GM23338 (cell line): ENCODE data around the gene REEP6. TPM values are rescaled to one million over a fixed set of nuclear protein-coding genes. Genes with fewer than 3 reads are reported as not detected.
A peak's percentile ranks its signal among the peaks of the same experiment; 100 is the strongest.

Source experiments
- ATAC-seq: fragments of 200-7000 bp; cut with Tn5 transposase; 3 replicates; pipeline ENCODE4 v1.9.1; 2020
- DNase-seq: peaks from one replicate; pipeline ENCODE4 v3.0.0-alpha.2; 2015; ENCODE audit warnings: low spot score
- H2AFZ ChIP-seq: fragments of 200-600 bp; sonication (generic); 2 replicates; pipeline ENCODE4 v1.8.0; 2016; ENCODE audit warnings: antibody characterized with exemption, mild to moderate bottlenecking, moderate library complexity
- H3F3A ChIP-seq: fragments of 200-600 bp; sonication (generic); replicated peaks from 2 replicates; pipeline ENCODE4 v1.8.0; 2017; ENCODE audit warnings: antibody characterized with exemption, mixed run types, low read depth
- H3K27ac ChIP-seq: fragments of 200-600 bp; sonication (generic); 2 replicates; pipeline ENCODE4 v1.6.1; 2016; ENCODE audit warnings: low read depth
- H3K27me3 ChIP-seq: fragments of 200-600 bp; sonication (generic); 2 replicates; pipeline ENCODE4 v1.8.0; 2016; ENCODE audit warnings: mild to moderate bottlenecking, mixed run types, moderate library complexity; ENCODE audit not compliant: insufficient read depth
- H3K36me3 ChIP-seq: fragments of 200-600 bp; sonication (generic); 2 replicates; pipeline ENCODE4 v1.8.0; 2016; ENCODE audit warnings: mild to moderate bottlenecking; ENCODE audit not compliant: insufficient read depth
- H3K4me1 ChIP-seq: fragments of 200-600 bp; sonication (generic); 2 replicates; pipeline ENCODE4 v1.8.0; 2016; ENCODE audit warnings: mild to moderate bottlenecking, moderate library complexity; ENCODE audit not compliant: insufficient read depth
- H3K4me2 ChIP-seq: fragments of 200-600 bp; sonication (generic); 2 replicates; pipeline ENCODE4 v1.7.1; 2017; ENCODE audit warnings: mixed run types
- H3K4me3 ChIP-seq: fragments of 200-600 bp; sonication (generic); 2 replicates; pipeline ENCODE4 v1.6.1; 2016; ENCODE audit warnings: mixed run types
- H3K79me2 ChIP-seq: fragments of 200-600 bp; sonication (generic); replicated peaks from 2 replicates; pipeline ENCODE4 v1.8.0; 2017; ENCODE audit warnings: mild to moderate bottlenecking; ENCODE audit not compliant: insufficient read depth
- H3K9me2 ChIP-seq: fragments of 200-600 bp; sonication (generic); 2 replicates; pipeline ENCODE4 v1.8.0; 2017; ENCODE audit not compliant: insufficient read depth
- H4K20me1 ChIP-seq: fragments of 200-600 bp; sonication (generic); replicated peaks from 2 replicates; pipeline ENCODE4 v1.8.0; 2017; ENCODE audit warnings: mild to moderate bottlenecking; ENCODE audit not compliant: insufficient read depth
- H3K27ac Mint-ChIP-seq: 2 replicates; pipeline ENCODE4 v1.8.0; 2020; ENCODE audit warnings: inconsistent platforms, mild to moderate bottlenecking, moderate library complexity, mixed read lengths
- H3K27me3 Mint-ChIP-seq: 3 replicates; pipeline ENCODE4 v1.8.0; 2022; ENCODE audit warnings: low read depth, mild to moderate bottlenecking, moderate library complexity, mixed read lengths, inconsistent platforms; ENCODE audit not compliant: insufficient read depth, poor library complexity
- H3K36me3 Mint-ChIP-seq: 3 replicates; pipeline ENCODE4 v1.8.0; 2021; ENCODE audit warnings: low read depth, mild to moderate bottlenecking, inconsistent platforms, moderate library complexity, mixed read lengths
- H3K4me1 Mint-ChIP-seq: 3 replicates; pipeline ENCODE4 v1.8.0; 2020; ENCODE audit warnings: mild to moderate bottlenecking, inconsistent platforms, mixed read lengths
- H3K4me3 Mint-ChIP-seq: 3 replicates; pipeline ENCODE4 v1.8.0; 2021; ENCODE audit warnings: moderate library complexity, mild to moderate bottlenecking, inconsistent platforms, mixed read lengths
- H3K9me3 Mint-ChIP-seq: 3 replicates; pipeline ENCODE4 v1.8.0; 2020; ENCODE audit warnings: moderate library complexity, mild to moderate bottlenecking, inconsistent platforms, mixed read lengths
- CREB1 ChIP-seq: fragments of 250-450 bp; sonication (Bioruptor Pico); IDR thresholded peaks from 2 replicates; pipeline ENCODE4 v1.5.0; 2020; ENCODE audit warnings: low read depth, mild to moderate bottlenecking, moderate library complexity
- ETS1 ChIP-seq: IDR thresholded peaks from 2 replicates; pipeline ENCODE4 v1.6.1; 2016; ENCODE audit warnings: antibody characterized with exemption
- EZH2phosphoT487 ChIP-seq: fragments of 200-600 bp; sonication (generic); IDR thresholded peaks from one replicate; pipeline ENCODE4 v1.8.1; 2018; ENCODE audit warnings: antibody characterized with exemption; ENCODE audit not compliant: unreplicated experiment
- JUNB ChIP-seq: IDR thresholded peaks from one replicate; pipeline ENCODE4 v1.6.1; 2016; ENCODE audit warnings: antibody characterized with exemption; ENCODE audit not compliant: unreplicated experiment
- POLR2AphosphoS5 ChIP-seq: IDR thresholded peaks from 2 replicates; pipeline ENCODE4 v1.6.1; 2016; ENCODE audit warnings: antibody characterized with exemption, low read depth
- REST ChIP-seq: IDR thresholded peaks from one replicate; pipeline ENCODE4 v1.6.1; 2018; ENCODE audit warnings: antibody characterized with exemption; ENCODE audit not compliant: unreplicated experiment
- STAT1 ChIP-seq: IDR thresholded peaks from one replicate; pipeline ENCODE4 v1.6.1; 2016; ENCODE audit warnings: antibody characterized with exemption; ENCODE audit not compliant: unreplicated experiment
- ZNF114 ChIP-seq: fragments of 250-450 bp; sonication (Bioruptor Pico); IDR thresholded peaks from 2 replicates; pipeline ENCODE4 v1.5.0; 2020; ENCODE audit warnings: mild to moderate bottlenecking, moderate library complexity
- ZNF462 ChIP-seq: fragments of 250-450 bp; sonication (Bioruptor Pico); IDR thresholded peaks from 2 replicates; pipeline ENCODE4 v1.5.0; 2020; ENCODE audit warnings: mild to moderate bottlenecking, moderate library complexity
- polyA plus RNA-seq: library from polyadenylated mRNA; unstranded; fragments of >200 nt; fragmentation: Nextera tagmentation; extraction: Ambion mirVana; gene quantifications from 2 replicates; pipeline ENCODE4 v1.2.1, GENCODE V29; 2016
- total RNA-seq: library from RNA; depleted of rRNA; stranded (reverse); fragments of >200 nt; shearing (Covaris generic); gene quantifications from 2 replicates; pipeline ENCODE4 v1.2.3, GENCODE V29; 2014

The REEP6 gene
- total and polyA plus RNA-seq, 2 experiments from 2014 or later = 15.2 to 20.0 TPM

GRCh38 chr19:1505991-1506881 is 15.3 kb downstream of the REEP6 start:
- no peak overlapping the region for H2AFZ ChIP-seq
- H3K27me3 Mint-ChIP-seq = peaks cover 36% of the 10 kb centered on the region
- DNase-seq (no peak), ATAC-seq (no peak)
- no peak overlapping the region for H3K27ac ChIP-seq
- H3K36me3 Mint-ChIP-seq = no peaks in the 10 kb centered on the region
- no peaks in the 10 kb centered on the region for H3K79me2 ChIP-seq
- H3K4me3 ChIP-seq = no peak overlapping the region
- H3F3A ChIP-seq = peaks cover 9% of the 10 kb centered on the region; the same call in 1 of the 2 replicates
- peaks cover 18% of the 10 kb centered on the region for H3K27me3 ChIP-seq
- peak overlapping the region; percentile 28; the same call in 1 of the 3 replicates for H3K4me3 Mint-ChIP-seq
- H3K27ac Mint-ChIP-seq = no peak overlapping the region
- H3K9me3 Mint-ChIP-seq = peaks cover 12% of the 10 kb centered on the region; the same call in 2 of the 3 replicates
- no peaks in the 10 kb centered on the region for H4K20me1 ChIP-seq
- TF ChIP-seq POLR2AphosphoS5 (no peak), STAT1 (no peak), ZNF462 (CRISPR knock-in tag) (no peak), REST (no peak), CREB1 (no peak), JUNB (no peak), ZNF114 (CRISPR knock-in tag) (no peak), EZH2phosphoT487 (no peak), ETS1 (no peak)
- no peaks in the 10 kb centered on the region for H3K9me2 ChIP-seq
- no peak overlapping the region for H3K4me2 ChIP-seq
- H3K4me1 ChIP-seq = 0 out of 2 replicates have a peak, but pooled peaks cover 5% of the 10 kb centered on the region
- peaks cover 2% of the 10 kb centered on the region for H3K4me1 Mint-ChIP-seq
- H3K36me3 ChIP-seq = no peaks in the 10 kb centered on the region
